Measurements from ENCODE around the gene JAM3.
"Not testable (repeated sequence)": the region's sequence is repeated elsewhere in the genome, so short reads cannot be mapped to it uniquely, and the experiment has no call there.

Gene JAM3

GRCh38 chr11:134188092-134188491 is 119.2 kb downstream of the JAM3 start:
- DNase-seq (ENCODE audit: low read depth), result not testable (repeated sequence)

- DNase-seq (ENCODE audit: low read depth), result no peak
These were observed 127.9 kb downstream of the JAM3 start for GRCh38 chr11:134196756-134197155.

- no peak for DNase-seq (ENCODE audit: low read depth)
These were observed 130.7 kb downstream of the JAM3 start for GRCh38 chr11:134199531-134199930.

GRCh38 chr11:134200688-134201087 is 131.8 kb downstream of the JAM3 start:
- DNase-seq (ENCODE audit: low read depth), result no peak

Data from stimulated activated CD8-positive, alpha-beta memory T cell treated with anti-CD3 and anti-CD28 coated beads, Interleukin-12 subunit alpha, Interleukin-12 subunit beta, amount 100 ng/mL, for 1 hour (primary cell).